ENCODE measurements around the gene PLCB2. TPM values are rescaled to one million over a fixed set of nuclear protein-coding genes. Genes with fewer than 3 reads are reported as not detected.
A peak's percentile ranks its signal among the peaks of the same experiment; 100 is the strongest.

Gene PLCB2
- total RNA-seq, 1 donor from 2014 or later = 9.8 TPM

- no peak for DNase-seq (ENCODE audit: low spot score in 2 of 2, unreplicated experiment in 2 of 2)
- Mint-ChIP-seq H3K36me3 (no peaks in the 10 kb centered on the region), H3K27ac (no peak overlapping the region), H3K27me3 (ENCODE audit: low read depth) (no peaks in the 10 kb centered on the region), H3K9me3 (no peaks in the 10 kb centered on the region), H3K4me3 (no peak overlapping the region), H3K4me1 (peaks cover 26% of the 10 kb centered on the region)
- no peak for TF ChIP-seq CTCF (IDR thresholded peaks at IDR 0.05; ENCODE audit: unreplicated experiment)
Observed at GRCh38 chr15:40345867-40346578, 38.3 kb upstream of the PLCB2 start.

- DNase-seq (ENCODE audit: low spot score in 2 of 2, unreplicated experiment in 2 of 2) = no peak
- H3K4me3 Mint-ChIP-seq = no peak overlapping the region
- H3K9me3 Mint-ChIP-seq = no peaks in the 10 kb centered on the region
- H3K27me3 Mint-ChIP-seq (ENCODE audit: low read depth) = no peaks in the 10 kb centered on the region
- H3K36me3 Mint-ChIP-seq = no peaks in the 10 kb centered on the region
- H3K27ac Mint-ChIP-seq = no peak overlapping the region
- no peak for TF ChIP-seq CTCF (IDR thresholded peaks at IDR 0.05; ENCODE audit: unreplicated experiment)
- H3K4me1 Mint-ChIP-seq = peaks cover 32% of the 10 kb centered on the region
Observed at GRCh38 chr15:40345225-40345866, 37.6 kb upstream of the PLCB2 start.

DNA sequence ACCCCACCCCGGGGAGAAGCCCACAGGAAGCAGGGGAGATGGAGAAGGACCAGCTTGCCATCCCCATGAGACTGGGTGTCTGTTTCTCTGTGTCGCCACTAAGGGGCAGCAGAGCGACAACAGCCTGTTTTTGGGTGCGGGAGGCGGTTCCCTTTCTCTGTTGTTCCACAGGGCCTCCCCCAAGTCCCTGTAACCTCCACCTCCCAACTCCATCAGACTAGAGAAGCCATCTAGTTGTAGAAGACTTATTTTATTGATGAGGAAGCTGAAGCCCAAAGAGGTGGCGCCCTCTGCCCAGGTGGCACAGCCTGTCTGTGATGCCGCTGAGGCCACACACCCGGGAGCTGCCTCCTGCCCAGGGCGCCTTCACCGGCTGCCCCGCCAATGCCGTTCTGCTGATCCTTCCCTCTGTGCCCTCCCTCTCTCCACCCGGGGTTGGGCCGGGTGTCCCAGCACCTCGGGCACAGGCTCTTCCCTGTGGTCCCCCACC, 36.9 kb upstream of the PLCB2 start:
- Mint-ChIP-seq H3K4me3 (no peak overlapping the region), H3K4me1 (peaks cover 39% of the 10 kb centered on the region), H3K27ac (no peak overlapping the region), H3K9me3 (no peaks in the 10 kb centered on the region), H3K36me3 (no peaks in the 10 kb centered on the region), H3K27me3 (ENCODE audit: low read depth) (no peaks in the 10 kb centered on the region)
- DNase-seq (ENCODE audit: low spot score in 2 of 2, unreplicated experiment in 2 of 2) = no peak
- TF ChIP-seq CTCF (IDR thresholded peaks at IDR 0.05; ENCODE audit: unreplicated experiment) = peak; percentile 52

DNA sequence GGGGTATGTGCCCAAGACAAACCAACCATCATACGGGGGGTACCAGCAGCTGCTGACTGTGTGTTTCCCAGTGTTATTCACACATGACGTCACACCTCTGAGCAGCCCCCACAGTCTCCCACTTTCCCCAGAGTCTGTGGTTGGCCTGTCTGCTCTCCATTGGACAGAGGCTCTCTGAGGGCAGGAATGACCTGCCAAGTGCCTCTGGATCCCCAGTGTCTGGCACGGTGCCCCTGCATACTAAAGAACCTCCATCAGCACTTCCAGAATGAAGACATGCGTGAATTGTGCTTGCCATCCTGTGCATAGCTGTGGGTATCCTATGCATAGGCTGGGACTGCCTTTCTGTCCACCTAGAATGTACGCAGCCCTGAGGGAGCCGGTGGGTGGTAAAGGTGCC, 36.5 kb upstream of the PLCB2 start:
- Mint-ChIP-seq H3K4me3 (no peak overlapping the region), H3K9me3 (no peaks in the 10 kb centered on the region), H3K36me3 (no peaks in the 10 kb centered on the region), H3K27ac (no peak overlapping the region), H3K4me1 (peaks cover 44% of the 10 kb centered on the region), H3K27me3 (ENCODE audit: low read depth) (no peaks in the 10 kb centered on the region)
- TF ChIP-seq CTCF (IDR thresholded peaks at IDR 0.05; ENCODE audit: unreplicated experiment) = no peak
- no peak for DNase-seq (ENCODE audit: low spot score in 2 of 2, unreplicated experiment in 2 of 2)

- no peak for DNase-seq (ENCODE audit: low spot score in 2 of 2, unreplicated experiment in 2 of 2)
Observed at GRCh38 chr15:40343512-40343911, 35.8 kb upstream of the PLCB2 start.

More at GRCh38 chr15:40343512-40343911, 35.8 kb upstream of the PLCB2 start:
- TF ChIP-seq CTCF (IDR thresholded peaks at IDR 0.05; ENCODE audit: unreplicated experiment) = no peak
- Mint-ChIP-seq H3K4me3 (no peak overlapping the region), H3K36me3 (no peaks in the 10 kb centered on the region), H3K4me1 (peaks cover 51% of the 10 kb centered on the region), H3K9me3 (no peaks in the 10 kb centered on the region), H3K27ac (peak overlapping the region; percentile 39), H3K27me3 (ENCODE audit: low read depth) (no peaks in the 10 kb centered on the region)

Data from mesothelial cell of epicardium (in vitro differentiated cells).